ENCODE measurements around the gene PM20D2.

PM20D2 gene

GRCh38 chr6:89180971-89181370 is 35.1 kb downstream of the PM20D2 start:
- no peak for DNase-seq (ENCODE audit: low read depth)
- H3K4me3 ChIP-seq (ENCODE audit: low read depth, low read length): no peak overlapping the region
- TF ChIP-seq, protein P1, sequence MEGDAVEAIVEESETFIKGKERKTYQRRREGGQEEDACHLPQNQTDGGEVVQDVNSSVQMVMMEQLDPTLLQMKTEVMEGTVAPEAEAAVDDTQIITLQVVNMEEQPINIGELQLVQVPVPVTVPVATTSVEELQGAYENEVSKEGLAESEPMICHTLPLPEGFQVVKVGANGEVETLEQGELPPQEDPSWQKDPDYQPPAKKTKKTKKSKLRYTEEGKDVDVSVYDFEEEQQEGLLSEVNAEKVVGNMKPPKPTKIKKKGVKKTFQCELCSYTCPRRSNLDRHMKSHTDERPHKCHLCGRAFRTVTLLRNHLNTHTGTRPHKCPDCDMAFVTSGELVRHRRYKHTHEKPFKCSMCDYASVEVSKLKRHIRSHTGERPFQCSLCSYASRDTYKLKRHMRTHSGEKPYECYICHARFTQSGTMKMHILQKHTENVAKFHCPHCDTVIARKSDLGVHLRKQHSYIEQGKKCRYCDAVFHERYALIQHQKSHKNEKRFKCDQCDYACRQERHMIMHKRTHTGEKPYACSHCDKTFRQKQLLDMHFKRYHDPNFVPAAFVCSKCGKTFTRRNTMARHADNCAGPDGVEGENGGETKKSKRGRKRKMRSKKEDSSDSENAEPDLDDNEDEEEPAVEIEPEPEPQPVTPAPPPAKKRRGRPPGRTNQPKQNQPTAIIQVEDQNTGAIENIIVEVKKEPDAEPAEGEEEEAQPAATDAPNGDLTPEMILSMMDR (IDR thresholded peaks at IDR 0.05; ENCODE audit: insufficient read depth, low read depth, low read length, missing control alignments): no peak

- TF ChIP-seq, protein P1 (IDR thresholded peaks at IDR 0.05; ENCODE audit: insufficient read depth, low read depth, low read length, missing control alignments): no peak
- DNase-seq (ENCODE audit: low read depth): no peak
These were observed 37.4 kb downstream of the PM20D2 start for GRCh38 chr6:89183294-89183693.

GRCh38 chr6:89184344-89184743 is 38.5 kb downstream of the PM20D2 start:
- TF ChIP-seq, protein P1 (IDR thresholded peaks at IDR 0.05; ENCODE audit: insufficient read depth, low read depth, low read length, missing control alignments): no peak
- DNase-seq (ENCODE audit: low read depth): no peak
- H3K4me3 ChIP-seq (ENCODE audit: low read depth, low read length): no peak overlapping the region

More at GRCh38 chr6:89183294-89183693, 37.4 kb downstream of the PM20D2 start:
- no peak overlapping the region for H3K4me3 ChIP-seq (ENCODE audit: low read depth, low read length)

DNA sequence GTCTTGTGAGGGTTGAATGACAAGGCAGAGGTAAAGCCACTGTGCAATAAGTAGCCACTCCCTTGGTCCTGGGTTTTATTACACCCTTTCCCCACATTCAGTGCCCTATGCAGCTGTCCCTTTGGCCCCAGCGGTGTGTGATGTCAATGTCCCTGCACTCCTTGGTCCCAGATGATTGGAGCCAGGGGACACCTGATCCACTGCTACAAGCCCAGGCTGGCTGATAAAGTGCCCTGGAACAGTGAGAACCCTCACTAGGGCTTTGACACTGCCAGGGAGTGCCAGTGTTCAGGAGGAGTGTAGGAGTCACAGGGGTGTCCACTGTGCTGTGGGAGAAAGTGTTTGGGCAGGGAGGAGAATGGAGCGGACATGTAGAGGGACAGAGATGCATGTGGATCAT is 40.9 kb downstream of the PM20D2 start:
- H3K4me3 ChIP-seq (ENCODE audit: low read depth, low read length): no peak overlapping the region
- TF ChIP-seq, protein P1 (IDR thresholded peaks at IDR 0.05; ENCODE audit: insufficient read depth, low read depth, low read length, missing control alignments): no peak
- no peak for DNase-seq (ENCODE audit: low read depth)

GRCh38 chr6:89187504-89187903 is 41.6 kb downstream of the PM20D2 start:
- no peak overlapping the region for H3K4me3 ChIP-seq (ENCODE audit: low read depth, low read length)
- DNase-seq (ENCODE audit: low read depth): no peak
- TF ChIP-seq, protein P1 (IDR thresholded peaks at IDR 0.05; ENCODE audit: insufficient read depth, low read depth, low read length, missing control alignments): no peak

DNA sequence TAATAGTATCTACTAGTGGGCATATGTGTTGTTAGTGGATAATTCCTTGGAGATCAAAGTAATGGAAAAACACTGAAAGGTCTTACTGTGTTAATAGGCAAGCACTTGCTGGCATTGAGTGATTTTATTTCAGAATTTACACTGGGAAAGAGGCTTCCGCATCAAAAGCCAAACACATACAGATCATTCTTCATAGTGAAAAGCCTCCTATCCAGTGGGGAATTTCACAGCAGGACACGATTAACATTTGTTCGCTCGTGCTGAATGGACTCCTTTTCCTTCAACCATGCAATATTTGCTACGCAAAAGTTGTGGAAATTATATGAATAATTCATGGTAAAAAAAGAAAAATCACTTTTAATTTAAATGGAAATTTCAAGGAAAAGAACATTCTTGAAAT is 44.9 kb downstream of the PM20D2 start:
- DNase-seq (ENCODE audit: low read depth): no peak
- TF ChIP-seq, protein P1 (IDR thresholded peaks at IDR 0.05; ENCODE audit: insufficient read depth, low read depth, low read length, missing control alignments): no peak
- no peak overlapping the region for H3K4me3 ChIP-seq (ENCODE audit: low read depth, low read length)

DNA sequence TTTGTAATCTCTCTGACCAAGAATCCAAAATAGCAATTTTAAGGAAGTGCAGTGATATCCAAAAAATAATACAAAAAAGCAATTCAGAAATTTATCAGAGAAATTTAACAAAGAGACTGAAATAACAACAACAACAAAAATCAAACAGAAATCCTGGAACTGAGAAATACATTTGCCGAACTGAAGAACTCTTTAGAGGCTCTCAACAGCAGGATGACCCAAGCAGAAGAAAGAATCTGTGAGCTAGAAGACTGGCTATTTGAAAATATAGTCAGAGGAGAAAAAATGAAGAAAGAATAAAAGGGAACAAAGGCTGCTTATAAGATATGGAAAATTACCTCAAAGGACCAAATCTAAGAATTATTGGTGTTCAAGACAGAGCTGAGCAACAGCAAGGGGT is 48.7 kb downstream of the PM20D2 start:
- no peak for DNase-seq (ENCODE audit: low read depth)
- TF ChIP-seq, protein P1 (IDR thresholded peaks at IDR 0.05; ENCODE audit: insufficient read depth, low read depth, low read length, missing control alignments): no peak
- no peak overlapping the region for H3K4me3 ChIP-seq (ENCODE audit: low read depth, low read length)
